Activated effector memory CD4-positive, alpha-beta T cell treated with anti-CD3 and anti-CD28 coated beads, Interleukin-2, amount 50 U/mL, for 16 hours (primary cell): ENCODE results near the gene ECHS1.

Experiments
- DNase-seq: peaks from one replicate; pipeline ENCODE4 v3.0.0-alpha.2; 2020

The ECHS1 gene

GRCh38 chr10:133338080-133339071, 34.8 kb downstream of the ECHS1 start:
- no peak for DNase-seq

- DNase-seq = no peak
Observed at GRCh38 chr10:133337370-133337725, 35.8 kb downstream of the ECHS1 start.

DNA sequence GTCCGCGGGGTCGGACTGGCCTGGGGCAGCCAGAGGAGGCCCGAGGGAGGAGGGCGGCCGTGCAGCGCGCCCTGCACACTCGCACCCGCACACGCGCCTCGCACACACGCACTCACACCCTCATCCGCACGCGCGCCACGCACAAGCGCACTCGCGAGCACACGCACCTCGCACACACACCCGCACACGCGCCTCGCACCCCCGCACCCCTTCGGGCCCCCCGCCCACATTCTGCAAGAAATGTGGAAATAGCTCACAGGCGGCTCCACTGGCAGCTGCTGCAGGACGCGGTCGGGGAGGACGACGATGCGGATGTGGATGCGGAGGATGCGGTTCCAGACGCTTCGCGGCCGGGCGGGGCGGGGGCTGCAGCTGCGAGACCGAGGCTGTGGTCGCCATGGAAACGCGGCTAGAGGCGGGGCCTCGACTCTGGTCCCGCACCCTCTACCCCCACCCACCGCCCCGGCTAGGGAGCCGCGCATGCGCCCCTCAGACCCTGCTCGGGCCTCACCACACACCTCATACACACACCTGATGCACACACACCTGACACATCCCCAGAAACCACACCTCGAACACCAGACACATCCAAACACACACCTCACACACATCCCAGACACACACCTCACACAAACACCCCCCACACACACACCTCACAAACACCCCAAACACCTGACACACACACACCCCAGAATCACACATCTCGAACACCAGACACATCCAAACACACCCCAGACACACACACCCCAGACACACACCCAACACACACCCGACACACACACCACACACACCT, 36.4 kb downstream of the ECHS1 start, which contains the start of gene CALY:
CALY (minus strand) TSS at position 320 of the 793 bp plus-strand sequence. CDS start 7,907 bp downstream, outside the sequence.
- DNase-seq = peak; percentile 93

GRCh38 chr10:133336118-133336576, 37.0 kb downstream of the ECHS1 start:
- no peak for DNase-seq

- peak; percentile 91 for DNase-seq
Observed at GRCh38 chr10:133335246-133336117, 37.7 kb downstream of the ECHS1 start.

GRCh38 chr10:133334503-133335245, 38.5 kb downstream of the ECHS1 start:
- peak; percentile 77 for DNase-seq

GRCh38 chr10:133332936-133333699, 40.0 kb downstream of the ECHS1 start:
- no peak for DNase-seq

- DNase-seq = peak; percentile 95
Observed at GRCh38 chr10:133329491-133330202, 43.5 kb downstream of the ECHS1 start.

DNA sequence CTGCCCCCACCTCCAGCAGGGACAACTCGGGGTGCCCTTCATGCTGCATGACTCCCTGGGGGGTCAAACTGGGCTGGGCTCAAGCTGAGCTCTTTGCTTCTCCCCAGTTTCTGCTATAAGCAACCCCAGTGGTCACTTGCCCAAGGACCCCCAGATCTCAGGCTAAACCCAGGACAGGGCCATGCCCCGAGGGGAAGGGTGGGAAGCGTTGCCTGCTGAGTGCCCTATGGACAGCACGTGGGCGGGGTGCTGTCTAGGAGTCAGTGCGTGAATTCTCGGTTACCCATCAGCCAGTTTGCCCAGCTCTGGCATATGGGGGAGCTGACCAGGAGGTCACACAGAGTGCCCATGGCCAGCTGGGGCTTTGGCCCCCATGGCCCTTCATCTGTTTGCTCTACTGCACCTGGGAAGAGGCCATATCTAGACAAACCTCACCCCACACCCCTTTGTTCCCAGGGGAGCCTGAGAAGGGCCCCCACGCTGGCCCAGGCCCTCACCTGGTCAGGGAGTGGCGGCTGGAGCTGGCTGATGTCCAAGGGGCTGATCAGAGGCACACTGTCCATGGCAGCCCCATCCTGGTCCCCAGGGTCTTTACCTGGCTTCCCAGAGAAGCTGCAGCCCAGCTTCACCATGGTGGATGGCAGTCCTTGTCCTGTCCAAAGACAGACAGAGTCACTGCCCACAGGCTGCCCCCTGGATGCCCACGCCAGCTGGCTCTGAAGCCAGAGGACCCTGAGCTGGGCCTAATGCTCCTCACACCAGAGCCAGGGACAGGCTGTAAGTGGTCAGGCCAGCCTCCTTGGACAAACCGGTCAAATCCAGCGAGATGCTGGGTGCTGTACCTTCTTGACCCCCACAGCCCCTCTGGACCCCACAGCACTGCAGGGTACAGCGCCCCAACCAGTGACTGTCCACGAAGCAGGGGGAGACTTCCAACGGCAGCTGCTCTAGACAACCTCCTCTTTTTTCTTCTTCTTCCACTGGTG, 44.5 kb downstream of the ECHS1 start:
- no peak for DNase-seq

GRCh38 chr10:133327651-133328357, 45.4 kb downstream of the ECHS1 start:
- DNase-seq = no peak

GRCh38 chr10:133326745-133327650, 46.2 kb downstream of the ECHS1 start:
- no peak for DNase-seq

DNA sequence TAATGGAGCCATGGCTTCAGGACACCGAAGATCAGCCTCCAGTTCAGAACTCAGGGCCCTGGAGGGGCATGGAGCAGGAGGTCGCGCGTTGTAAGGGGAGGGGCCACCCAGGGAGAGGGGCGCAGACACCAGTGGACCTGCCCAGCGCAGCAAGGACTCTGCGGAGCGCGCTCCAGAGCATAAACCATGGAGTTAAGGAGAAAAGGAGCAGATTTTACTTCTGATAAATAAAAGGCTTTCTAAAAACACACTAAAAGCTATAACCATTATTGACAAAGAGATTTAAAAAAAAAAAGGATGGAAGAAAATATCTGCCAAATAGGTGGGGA, 47.0 kb downstream of the ECHS1 start:
- DNase-seq = no peak

DNA sequence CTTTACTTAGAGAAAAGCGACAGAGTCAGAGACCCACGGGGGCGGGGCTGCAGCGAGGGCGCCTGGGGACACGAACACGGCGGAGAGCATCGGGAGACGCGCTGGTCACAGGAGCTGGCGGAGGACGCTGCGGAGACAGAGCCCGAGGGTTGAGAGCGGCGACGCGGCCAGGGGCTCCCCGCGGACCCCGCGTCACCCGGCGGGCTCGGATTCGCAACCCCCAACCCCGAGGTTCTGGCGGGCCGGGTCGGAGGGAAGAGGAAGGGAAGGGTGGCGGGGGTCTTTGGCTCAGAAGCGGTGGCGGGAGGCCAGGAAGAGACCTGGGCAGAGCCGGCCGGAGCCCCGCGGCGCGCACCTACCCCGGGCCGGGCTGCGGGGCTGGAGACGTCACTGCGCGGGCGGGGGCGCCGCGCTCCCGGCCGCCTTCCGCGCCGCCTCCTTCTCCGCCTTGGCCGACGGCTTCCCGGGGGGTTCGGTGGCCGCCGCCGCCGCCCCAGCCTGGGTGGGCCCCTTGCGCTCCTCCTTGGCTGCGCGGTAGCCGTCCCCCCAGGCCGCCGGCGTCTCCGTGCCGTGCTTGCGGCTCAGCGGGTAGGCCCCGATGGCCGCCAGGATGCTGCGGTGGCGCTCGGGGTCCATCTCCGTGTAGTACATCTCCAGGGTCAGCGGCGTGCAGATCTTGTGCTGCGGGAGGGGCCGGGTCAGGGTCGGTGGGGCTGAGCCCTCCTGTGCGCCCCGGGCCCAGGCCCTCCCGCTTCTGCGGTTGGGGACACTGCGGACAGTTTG, 47.5 kb downstream of the ECHS1 start:
- no peak for DNase-seq

- DNase-seq = no peak
Observed at GRCh38 chr10:133324857-133325260, 48.3 kb downstream of the ECHS1 start.

- DNase-seq = peak; percentile 83
Observed at GRCh38 chr10:133324198-133324792, 48.9 kb downstream of the ECHS1 start.
